Measurements from ENCODE around the gene HEBP1.

DNA sequence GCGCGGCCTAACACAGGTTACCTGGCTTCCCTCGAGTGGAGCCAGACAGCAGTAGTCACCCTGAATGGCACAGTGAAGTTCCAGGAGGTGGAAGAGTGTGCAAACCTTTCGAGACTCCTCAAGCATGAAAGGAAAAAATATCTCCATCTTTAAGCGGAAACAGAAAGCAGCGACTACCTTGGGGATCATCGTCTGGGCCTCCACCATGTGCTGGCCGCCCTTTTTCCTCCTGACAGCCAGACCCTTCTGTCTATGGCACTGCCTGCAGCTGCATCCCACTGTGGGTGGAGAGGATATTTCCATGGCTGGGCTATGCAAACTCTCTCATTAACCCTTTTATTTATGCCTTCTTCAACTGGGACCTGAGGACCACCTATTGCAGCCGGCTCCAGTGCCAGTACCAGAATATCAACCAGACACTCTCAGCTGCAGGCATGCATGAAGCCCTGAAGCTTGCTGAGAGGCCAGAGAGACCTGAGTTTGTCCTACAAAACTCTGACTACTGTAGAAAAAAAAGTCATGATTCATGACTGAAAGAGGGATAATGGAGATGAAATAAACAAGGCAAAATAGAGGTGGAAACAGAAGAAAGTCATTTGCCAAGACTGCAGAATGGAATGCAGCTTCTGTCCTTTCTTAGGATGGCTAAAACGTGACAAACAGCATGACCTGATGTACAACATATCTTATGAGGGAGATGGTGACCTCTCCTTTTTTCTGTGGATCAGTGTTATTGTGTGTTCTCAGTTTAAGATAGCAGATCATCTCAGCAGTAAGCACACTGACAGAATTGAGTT, 2.4 kb upstream of the HEBP1 start:
- no peak for TF ChIP-seq EZH2 (IDR thresholded peaks at IDR 0.05; ENCODE audit: low read length, unreplicated experiment)
- TF ChIP-seq, protein P1, sequence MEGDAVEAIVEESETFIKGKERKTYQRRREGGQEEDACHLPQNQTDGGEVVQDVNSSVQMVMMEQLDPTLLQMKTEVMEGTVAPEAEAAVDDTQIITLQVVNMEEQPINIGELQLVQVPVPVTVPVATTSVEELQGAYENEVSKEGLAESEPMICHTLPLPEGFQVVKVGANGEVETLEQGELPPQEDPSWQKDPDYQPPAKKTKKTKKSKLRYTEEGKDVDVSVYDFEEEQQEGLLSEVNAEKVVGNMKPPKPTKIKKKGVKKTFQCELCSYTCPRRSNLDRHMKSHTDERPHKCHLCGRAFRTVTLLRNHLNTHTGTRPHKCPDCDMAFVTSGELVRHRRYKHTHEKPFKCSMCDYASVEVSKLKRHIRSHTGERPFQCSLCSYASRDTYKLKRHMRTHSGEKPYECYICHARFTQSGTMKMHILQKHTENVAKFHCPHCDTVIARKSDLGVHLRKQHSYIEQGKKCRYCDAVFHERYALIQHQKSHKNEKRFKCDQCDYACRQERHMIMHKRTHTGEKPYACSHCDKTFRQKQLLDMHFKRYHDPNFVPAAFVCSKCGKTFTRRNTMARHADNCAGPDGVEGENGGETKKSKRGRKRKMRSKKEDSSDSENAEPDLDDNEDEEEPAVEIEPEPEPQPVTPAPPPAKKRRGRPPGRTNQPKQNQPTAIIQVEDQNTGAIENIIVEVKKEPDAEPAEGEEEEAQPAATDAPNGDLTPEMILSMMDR (conservative IDR thresholded peaks at IDR 0.05; ENCODE audit: low read depth, low read length) = no peak

All from PC-3 (cell line).